Activated CD4-positive, alpha-beta T cell treated with anti-CD3 and anti-CD28 coated beads for 4 hours (primary cell): ENCODE data around the gene GLB1L2.

Experiments used
- DNase-seq, 2 donors: peaks; one replicate each; pipeline ENCODE4 v3.0.0-alpha.2; 2020

GLB1L2 gene

GRCh38 chr11:134349109-134349801 is 17.5 kb downstream of the GLB1L2 start:
- DNase-seq = no peak

DNA sequence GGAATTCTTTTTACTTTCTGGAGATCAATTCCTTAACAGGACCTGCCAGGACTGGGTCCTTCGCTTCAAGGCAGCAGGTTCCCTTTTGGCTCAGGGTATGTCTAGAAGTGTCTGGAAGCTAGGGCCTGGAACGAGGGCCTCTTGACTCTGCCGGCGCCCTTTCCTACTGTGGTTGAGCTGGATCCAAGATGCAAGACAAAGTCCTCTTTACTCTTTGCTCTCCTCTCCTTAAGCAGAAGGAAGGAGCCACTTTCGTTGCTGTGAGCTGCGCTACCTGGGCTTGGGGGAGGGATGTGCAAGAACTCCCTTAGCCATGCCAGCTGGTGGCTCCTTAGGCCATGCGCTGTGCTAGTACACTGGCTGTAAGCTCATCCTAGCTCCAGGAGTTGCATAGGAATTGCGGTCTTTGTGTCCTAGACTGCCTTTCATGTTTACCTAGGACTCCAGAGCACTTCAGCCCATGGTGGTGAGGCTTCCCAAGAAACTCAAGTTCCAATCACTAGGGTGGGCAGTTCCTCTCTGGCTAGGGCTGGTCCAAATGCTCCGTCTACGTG is 18.1 kb downstream of the GLB1L2 start:
- DNase-seq = no peak

DNA sequence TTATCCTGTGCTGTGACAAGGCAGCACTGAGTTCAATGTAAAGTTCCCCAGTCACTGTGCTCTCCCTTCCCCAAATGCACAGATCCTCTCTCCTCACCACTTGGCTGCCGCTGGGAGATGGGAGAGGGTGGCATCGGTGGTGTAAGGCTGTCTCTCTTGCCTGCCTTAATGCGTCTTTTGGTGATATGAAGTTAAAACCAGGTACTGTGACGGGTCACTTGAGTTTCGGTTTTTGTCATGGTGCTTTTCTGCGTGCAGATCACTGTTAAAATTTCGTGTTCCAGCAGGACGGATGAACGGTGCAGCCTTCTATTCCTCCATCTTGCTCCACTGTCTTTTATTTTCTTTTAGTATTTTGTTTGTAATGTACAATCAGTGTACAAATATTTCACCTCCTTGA is 18.6 kb downstream of the GLB1L2 start:
- DNase-seq = no peak

DNA sequence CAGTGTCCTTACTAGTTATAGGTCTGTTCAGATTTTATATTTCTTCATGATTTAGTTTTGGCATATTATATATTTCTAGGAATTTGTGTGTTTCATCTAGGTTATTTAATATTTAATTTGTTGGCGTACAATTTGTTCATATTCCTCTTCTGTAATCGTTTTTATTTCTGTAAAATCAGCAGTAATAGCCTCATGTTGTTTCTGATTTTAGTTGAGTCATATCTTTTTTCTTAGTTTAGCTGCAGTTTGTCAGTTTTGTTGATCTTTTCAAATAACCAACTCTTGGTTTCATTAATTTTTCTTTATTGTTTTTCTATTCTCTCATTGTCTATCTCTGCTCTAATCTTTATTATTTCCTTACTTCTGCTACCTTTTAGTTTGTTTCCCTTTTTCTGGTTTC is 20.3 kb downstream of the GLB1L2 start:
- no peak for DNase-seq

- DNase-seq = no peak
These were observed 23.3 kb downstream of the GLB1L2 start for GRCh38 chr11:134355136-134355535.

DNA sequence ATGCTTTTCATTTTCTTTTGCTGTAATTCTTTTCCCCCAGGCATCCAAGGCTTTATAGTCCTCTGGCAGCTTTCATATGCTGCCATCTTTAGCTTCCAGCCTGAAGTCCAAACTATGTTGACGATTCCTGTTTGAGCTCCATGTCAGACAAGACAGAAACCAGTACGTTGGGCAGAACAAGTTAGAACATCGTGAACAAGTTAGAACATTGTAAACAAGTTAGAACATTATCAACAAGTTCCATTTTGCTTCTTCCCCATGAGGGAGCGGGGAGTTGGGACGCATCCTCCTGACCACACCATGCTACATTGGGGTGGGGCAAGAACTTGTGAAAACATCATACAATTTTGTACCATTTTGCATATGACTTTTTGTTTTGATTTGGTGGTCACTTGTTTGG is 23.9 kb downstream of the GLB1L2 start:
- DNase-seq = no peak

DNA sequence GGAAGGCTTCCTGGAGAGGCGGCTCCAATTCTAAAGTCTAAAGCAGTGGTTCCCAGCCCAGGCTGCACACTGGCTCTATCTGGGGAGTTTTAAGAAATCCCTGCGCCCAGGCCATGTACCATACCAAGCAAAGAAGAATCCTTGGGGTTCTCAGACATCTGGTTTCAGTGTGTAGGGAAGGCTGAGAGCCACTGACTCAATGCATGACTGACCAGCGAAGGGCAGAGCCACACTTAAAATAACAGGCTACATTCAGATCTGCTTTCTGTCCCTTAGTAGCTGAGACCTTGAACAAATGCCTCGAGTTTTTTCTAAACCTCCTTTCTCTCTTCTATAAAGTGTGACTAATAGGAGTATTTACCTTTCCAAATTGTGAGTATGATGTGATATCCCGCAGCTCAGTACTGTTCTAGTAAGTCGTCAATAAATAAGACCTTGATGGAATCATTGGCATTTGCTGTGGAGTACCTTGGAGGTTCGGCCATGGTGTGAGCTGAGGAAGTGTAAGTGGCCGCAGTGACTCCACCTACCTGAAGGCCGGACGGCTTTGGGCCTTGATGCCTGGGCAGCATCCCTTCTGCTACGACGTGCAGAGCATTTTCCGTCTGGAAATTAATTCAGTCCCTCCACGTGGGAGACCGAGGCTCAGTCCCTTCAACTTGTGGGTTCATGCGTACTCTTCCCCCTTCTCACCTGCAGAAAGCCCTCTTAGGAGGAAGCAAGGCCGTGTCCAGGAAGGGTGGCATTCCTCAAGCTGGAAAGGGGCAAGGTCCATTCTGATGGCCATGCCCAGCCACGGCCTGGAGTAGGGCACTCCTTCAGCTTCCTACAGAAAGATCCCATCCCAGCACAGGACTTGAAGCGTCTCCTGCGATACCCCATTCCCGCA is 25.1 kb downstream of the GLB1L2 start:
- no peak for DNase-seq

DNA sequence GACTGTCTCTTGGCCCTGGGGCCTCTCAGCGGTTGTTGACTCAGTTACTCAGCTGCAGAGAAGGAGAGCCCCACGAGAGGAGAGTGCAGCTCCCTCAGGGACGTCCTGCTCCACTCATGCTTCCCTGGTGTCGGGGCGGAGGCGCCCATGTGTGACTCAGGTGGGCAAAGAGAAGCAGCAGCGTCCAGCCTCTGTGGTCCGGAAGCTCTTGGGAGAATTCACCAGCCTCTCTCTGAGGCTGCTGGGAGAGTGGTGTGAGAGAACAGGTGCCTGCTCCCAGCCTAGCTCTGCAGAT is 25.7 kb downstream of the GLB1L2 start:
- DNase-seq = no peak

DNA sequence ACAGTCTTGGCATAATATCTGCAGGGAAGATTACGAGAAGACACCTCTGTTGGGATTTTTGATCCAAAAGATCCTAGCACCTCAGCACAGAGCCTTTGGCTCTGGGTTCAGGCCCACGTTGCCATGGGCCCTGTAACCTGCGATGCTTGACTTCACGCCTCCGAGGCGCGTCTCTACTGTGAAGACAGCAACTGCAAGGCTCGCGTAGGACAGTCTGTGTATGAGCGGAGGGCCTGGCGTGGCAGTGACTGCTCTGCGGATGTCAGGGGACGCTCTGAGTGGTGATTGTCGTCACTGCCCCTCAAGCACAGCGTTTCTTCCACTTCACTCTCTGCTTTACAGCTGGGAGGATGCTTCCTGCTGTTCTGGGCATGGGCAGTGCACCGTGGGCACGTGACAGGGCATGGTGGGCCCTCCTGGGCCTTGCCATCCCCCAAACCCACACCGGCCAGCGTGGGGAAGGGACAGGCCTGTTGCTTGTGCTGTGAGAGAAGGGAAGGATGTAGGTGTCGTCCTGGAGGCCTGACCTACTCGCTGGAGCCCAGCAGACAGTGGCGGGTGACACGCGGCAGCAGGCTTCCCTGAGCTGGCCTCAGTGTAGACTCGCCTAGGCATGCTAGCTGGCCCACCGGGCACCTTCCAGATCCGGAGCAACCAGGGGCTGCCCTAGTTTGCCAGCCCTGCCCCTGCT is 26.5 kb downstream of the GLB1L2 start:
- no peak for DNase-seq

DNA sequence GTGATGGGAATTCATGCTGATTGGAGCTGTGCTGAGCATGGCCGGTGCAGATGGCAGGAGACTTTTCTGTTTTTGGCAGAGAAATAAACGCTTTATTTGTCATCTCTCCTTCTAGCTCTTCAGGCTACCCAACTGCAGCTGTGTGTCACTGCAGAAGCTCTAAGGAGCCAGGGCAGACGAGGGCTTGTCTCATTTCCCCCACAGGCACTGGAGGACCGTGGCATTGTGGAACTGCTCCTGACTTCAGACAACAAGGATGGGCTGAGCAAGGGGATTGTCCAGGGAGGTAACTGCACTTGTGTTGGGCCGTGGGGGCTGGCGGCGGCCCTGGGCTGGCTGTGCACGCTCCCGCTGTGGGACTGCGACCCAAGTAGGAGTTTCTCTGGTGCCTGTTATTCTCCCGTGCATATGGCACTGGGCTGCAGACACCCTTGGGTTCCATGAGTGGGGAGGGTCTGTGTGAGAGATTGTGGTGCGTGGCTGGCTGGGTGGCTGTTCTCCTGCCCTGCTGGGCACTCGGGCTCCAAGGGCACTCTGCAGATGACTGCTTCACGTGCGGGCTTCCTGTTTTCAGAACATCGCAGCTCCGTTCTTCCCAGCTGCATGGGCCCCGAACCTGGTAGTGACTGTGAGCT is 27.2 kb downstream of the GLB1L2 start:
- DNase-seq = no peak

GRCh38 chr11:134359646-134360045 is 27.9 kb downstream of the GLB1L2 start:
- no peak for DNase-seq

GRCh38 chr11:134360050-134360835 is 28.5 kb downstream of the GLB1L2 start:
- DNase-seq = peak; percentile 52 to 62

DNA sequence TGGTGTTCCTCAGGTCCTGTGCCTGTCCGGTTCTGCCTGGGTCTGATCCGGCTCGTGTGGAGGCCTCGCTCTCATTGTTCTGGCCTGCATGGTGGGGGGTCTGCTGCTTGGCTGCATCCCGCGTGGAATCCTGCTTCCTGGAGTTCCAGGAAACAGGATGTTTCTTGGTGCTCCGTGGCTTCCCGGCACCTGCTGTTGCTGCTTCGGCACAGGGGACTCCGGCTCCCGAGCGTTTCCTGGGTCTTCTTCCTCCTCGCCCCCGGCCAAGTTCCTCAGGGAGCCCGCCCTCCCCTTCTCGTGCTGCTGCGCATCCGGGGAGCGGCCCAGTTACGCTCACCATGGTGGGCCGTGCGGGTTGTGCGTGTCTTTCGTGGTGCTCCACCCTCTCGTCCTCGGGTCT is 29.9 kb downstream of the GLB1L2 start:
- no peak for DNase-seq

- DNase-seq = no peak
These were observed 30.6 kb downstream of the GLB1L2 start for GRCh38 chr11:134362192-134362901.

- no peak for DNase-seq
These were observed 31.4 kb downstream of the GLB1L2 start for GRCh38 chr11:134363161-134363560.

DNA sequence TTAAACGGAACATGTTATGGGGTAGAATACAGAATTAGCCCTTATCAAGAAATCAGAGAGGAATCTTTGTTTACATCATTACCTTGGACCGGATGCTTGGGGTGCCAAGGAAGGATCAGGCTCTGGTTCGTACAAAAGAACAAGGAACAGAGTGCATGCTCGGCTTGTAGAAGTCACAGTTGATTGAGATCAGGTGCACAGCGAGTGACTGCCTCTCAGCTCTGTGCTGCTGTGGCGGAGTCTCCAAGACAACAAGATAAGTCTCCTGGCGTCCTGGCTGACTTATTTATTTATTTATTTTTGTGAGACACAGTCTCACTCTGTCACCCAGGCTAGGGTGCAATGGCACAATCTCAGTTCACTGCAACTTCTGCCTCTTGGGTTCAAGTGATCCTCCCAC is 31.8 kb downstream of the GLB1L2 start:
- no peak for DNase-seq

DNA sequence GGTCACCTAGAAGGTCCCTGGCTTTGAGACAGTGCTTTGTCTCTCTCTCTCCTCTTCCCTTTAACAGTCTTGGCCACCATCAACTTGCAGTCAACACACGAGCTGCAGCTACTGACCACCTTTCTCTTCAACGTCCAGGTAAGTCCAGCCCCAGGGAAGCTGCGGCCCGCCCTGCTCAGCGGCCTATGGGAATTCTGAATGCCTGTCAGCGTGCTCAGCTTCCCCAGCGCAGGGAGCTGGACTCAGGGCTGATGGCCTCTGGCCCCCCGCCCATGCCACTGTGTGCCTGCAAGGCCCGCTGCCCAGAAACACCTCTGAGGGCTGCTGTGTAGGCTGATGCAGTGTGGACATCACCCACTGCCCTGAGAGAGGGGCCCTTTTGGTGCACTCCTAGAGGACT is 32.5 kb downstream of the GLB1L2 start:
- no peak for DNase-seq

DNA sequence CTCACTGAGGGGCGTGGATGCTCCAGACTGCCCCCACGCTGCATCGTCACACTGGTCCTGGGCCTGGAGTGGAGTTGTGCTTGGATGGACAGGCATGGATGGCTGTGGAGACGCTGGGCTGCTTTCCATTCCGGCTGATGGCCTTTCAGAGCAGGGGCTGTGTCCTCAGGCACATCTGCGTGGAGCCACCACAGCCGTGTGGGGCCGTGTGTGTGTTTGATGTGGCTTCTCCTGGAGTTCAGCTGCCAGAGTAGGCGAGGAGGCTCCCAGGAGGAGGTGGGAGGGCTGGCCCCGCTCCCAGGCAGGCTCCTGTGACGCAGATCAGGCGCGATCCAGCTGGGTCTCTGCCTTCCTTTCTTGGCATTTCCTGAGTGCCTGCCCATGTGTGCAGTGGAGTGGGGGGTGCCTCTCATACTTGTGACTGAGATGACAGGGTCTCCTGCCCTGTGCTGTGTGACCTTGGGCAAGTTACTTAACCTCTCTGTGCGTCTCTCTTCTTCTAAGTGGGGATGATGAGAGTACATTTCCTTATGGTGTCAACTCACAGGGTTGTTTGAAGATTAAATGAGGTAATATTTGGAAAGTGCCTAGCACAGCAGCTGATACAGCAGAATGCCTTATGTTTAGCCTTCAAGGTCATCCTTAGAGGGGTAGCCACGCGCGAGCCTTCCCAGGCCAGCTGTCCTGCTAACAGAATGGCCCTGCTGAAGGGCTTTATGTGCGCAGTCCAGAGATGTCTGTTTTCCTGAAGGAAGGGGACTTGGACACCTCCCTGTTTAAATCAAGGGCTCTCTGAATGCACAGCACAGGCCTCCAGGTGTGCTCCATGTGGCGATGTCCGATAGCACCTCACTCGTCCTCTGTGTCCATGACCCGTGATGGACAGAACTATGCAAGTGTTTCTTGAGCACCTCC is 33.5 kb downstream of the GLB1L2 start:
- no peak for DNase-seq

DNA sequence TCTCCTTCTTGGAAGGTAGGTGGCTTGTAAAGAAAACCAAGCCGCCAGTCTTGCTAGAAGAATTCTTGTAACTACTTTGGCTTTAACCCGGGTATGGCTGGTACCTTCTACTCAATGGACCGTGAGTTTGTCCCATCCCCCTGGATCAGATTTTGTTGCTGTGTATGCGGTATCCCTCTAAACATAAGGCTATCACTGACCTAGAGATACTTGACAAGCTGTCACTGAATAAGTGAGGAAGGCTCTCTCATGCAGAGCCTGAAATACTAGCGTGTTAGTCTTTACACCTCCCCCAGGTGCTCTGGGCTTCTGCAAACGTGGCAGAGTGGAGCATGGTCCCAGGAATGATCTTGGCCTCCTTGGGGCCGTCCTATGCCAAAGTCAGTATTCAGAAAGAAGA is 34.5 kb downstream of the GLB1L2 start:
- DNase-seq = no peak

DNA sequence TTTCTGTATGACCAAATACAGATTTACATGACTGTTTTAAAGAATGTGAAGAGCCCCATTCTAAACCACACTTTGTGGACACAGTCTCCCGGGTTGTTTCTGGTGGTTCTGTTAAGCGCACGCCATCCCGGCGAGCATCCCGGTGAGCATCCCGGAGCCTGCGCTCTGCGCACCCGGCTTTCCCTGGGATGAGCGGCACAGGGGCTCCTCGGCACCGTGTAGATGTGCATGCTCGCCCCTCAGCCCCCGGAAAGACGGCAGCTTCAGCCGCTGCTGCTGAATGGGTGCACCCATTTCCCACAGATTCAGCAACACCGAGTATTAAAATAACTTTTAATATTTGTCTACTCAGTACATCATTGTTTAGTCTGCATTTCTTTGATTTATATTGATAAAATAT is 36.0 kb downstream of the GLB1L2 start:
- DNase-seq = no peak
